ENCODE measurements around the gene CALD1.

CALD1 gene

DNA sequence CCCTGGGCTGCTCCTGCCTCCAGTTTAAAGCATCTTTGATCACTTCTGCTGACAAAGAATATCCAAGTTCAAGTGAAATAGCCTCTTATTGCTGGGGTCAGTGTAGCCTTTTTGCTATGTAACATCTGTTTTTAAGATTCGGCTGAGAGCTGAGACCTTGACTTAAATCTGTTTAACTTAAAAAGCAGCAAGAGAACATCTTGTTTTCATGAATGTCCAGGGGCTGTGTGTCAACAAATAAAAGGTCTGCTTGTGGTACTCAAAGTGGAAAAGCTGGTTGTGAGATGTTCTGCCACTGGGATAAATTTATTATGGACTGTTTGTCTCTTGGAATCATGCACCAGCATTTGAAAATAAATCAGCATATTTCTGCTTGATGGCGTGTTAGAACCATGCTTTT lies 73.2 kb downstream of the CALD1 start:
- H2BK12ac ChIP-seq (ENCODE audit: low read length): no peak overlapping the region
- H4K91ac ChIP-seq (ENCODE audit: low read depth, low read length, poor library complexity): no peak overlapping the region
- H3K27ac ChIP-seq (replicated peaks; ENCODE audit: low read length): no peak overlapping the region
- H3K79me1 ChIP-seq (ENCODE audit: low read depth, low read length): no peaks in the 10 kb centered on the region
- H2AFZ ChIP-seq (ENCODE audit: low read length): no peak overlapping the region
- DNase-seq (ENCODE audit: low spot score): no peak
- no peak overlapping the region for H2AK5ac ChIP-seq (ENCODE audit: low read depth, low read length)
- peaks cover 0 to 3% of the 10 kb centered on the region in 2 donors for H3K4me1 ChIP-seq (ENCODE audit: control insufficient read depth in 2 of 2, insufficient read depth in 1 of 2, low read depth in 1 of 2, low read length in 2 of 2)
- no peaks in the 10 kb centered on the region for H3K9me3 ChIP-seq (replicated peaks in 1 of 2; ENCODE audit: control insufficient read depth in 2 of 2, insufficient read depth in 1 of 2, low read depth in 1 of 2, low read length in 2 of 2)
- H4K8ac ChIP-seq (ENCODE audit: low read depth, low read length): no peak overlapping the region
- H3K14ac ChIP-seq (ENCODE audit: low read length): no peak overlapping the region
- H3K4ac ChIP-seq (ENCODE audit: low read length): no peak overlapping the region
- no CpG with 5 or more reads among the region's 2 CpGs for WGBS, 2 donors (ENCODE audit: extremely low coverage in 2 of 2, insufficient read length in 2 of 2, insufficient replicate concordance in 1 of 2)
- H2BK15ac ChIP-seq (ENCODE audit: low read length): no peak overlapping the region
- H3K36me3 ChIP-seq (replicated peaks in 1 of 2; ENCODE audit: control insufficient read depth in 2 of 2, insufficient read depth in 2 of 2, low read length in 2 of 2): no peaks in the 10 kb centered on the region
- no peaks in the 10 kb centered on the region for H3K27me3 ChIP-seq (ENCODE audit: control insufficient read depth in 3 of 3, insufficient read depth in 3 of 3, low read depth in 1 of 3, low read length in 3 of 3)
- no peak overlapping the region for H3K9ac ChIP-seq (ENCODE audit: low read depth, low read length, poor library complexity)
- no peak overlapping the region for H3K18ac ChIP-seq (ENCODE audit: low read length)
- H2BK5ac ChIP-seq (ENCODE audit: low read length): no peak overlapping the region
- no peak overlapping the region for H3K4me3 ChIP-seq (ENCODE audit: low read length in 2 of 2)
- no peak overlapping the region for H3K23ac ChIP-seq (ENCODE audit: low read depth, low read length, poor library complexity)
- H3K4me2 ChIP-seq (ENCODE audit: insufficient read depth, low read length, poor library complexity, severe bottlenecking): no peak overlapping the region
- no peak overlapping the region for H2BK120ac ChIP-seq (ENCODE audit: low read depth, low read length)

DNA sequence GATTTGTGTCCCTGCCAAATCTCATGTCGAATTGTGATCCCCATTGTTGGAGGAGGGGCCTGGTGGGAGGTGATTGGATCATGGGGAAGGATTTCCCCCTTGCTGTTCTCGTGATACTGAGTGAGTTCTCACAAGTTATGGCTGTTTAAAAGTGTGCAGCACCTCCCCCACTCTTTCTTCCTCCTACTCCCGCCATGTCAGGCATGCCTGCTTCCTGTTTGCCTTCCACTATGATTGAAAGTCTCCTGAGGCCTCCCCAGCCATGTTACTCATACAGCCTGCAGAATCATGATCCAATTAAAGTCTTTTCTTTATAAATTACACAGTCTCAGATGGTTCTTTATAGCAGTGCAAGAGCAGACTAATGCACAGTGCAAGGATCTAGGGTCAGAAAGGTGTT lies 75.4 kb downstream of the CALD1 start:
- no peak overlapping the region for H2BK120ac ChIP-seq (ENCODE audit: low read depth, low read length)
- H2BK15ac ChIP-seq (ENCODE audit: low read length): no peak overlapping the region
- no peak overlapping the region for H2AFZ ChIP-seq (ENCODE audit: low read length)
- no peak overlapping the region for H2BK5ac ChIP-seq (ENCODE audit: low read length)
- peaks cover 0 to 3% of the 10 kb centered on the region in 2 donors for H3K4me1 ChIP-seq (ENCODE audit: control insufficient read depth in 2 of 2, insufficient read depth in 1 of 2, low read depth in 1 of 2, low read length in 2 of 2)
- no peak overlapping the region for H4K91ac ChIP-seq (ENCODE audit: low read depth, low read length, poor library complexity)
- H3K9ac ChIP-seq (ENCODE audit: low read depth, low read length, poor library complexity): no peak overlapping the region
- no CpG with 5 or more reads among the region's 3 CpGs for WGBS, 2 donors (ENCODE audit: extremely low coverage in 2 of 2, insufficient read length in 2 of 2, insufficient replicate concordance in 1 of 2)
- no peak overlapping the region for H2BK12ac ChIP-seq (ENCODE audit: low read length)
- no peak overlapping the region for H3K27ac ChIP-seq (replicated peaks; ENCODE audit: low read length)
- no peak overlapping the region for H2AK5ac ChIP-seq (ENCODE audit: low read depth, low read length)
- H3K27me3 ChIP-seq (ENCODE audit: control insufficient read depth in 3 of 3, insufficient read depth in 3 of 3, low read depth in 1 of 3, low read length in 3 of 3): no peaks in the 10 kb centered on the region
- no peak overlapping the region for H3K18ac ChIP-seq (ENCODE audit: low read length)
- H3K14ac ChIP-seq (ENCODE audit: low read length): no peak overlapping the region
- no peaks in the 10 kb centered on the region for H3K36me3 ChIP-seq (replicated peaks in 1 of 2; ENCODE audit: control insufficient read depth in 2 of 2, insufficient read depth in 2 of 2, low read length in 2 of 2)
- H3K4me3 ChIP-seq (ENCODE audit: low read length in 2 of 2): no peak overlapping the region
- H3K9me3 ChIP-seq (replicated peaks in 1 of 2; ENCODE audit: control insufficient read depth in 2 of 2, insufficient read depth in 1 of 2, low read depth in 1 of 2, low read length in 2 of 2): no peaks in the 10 kb centered on the region
- H3K79me1 ChIP-seq (ENCODE audit: low read depth, low read length): no peaks in the 10 kb centered on the region
- no peak overlapping the region for H3K4me2 ChIP-seq (ENCODE audit: insufficient read depth, low read length, poor library complexity, severe bottlenecking)
- H3K4ac ChIP-seq (ENCODE audit: low read length): no peak overlapping the region
- no peak for DNase-seq (ENCODE audit: low spot score)
- H4K8ac ChIP-seq (ENCODE audit: low read depth, low read length): no peak overlapping the region
- no peak overlapping the region for H3K23ac ChIP-seq (ENCODE audit: low read depth, low read length, poor library complexity)

DNA sequence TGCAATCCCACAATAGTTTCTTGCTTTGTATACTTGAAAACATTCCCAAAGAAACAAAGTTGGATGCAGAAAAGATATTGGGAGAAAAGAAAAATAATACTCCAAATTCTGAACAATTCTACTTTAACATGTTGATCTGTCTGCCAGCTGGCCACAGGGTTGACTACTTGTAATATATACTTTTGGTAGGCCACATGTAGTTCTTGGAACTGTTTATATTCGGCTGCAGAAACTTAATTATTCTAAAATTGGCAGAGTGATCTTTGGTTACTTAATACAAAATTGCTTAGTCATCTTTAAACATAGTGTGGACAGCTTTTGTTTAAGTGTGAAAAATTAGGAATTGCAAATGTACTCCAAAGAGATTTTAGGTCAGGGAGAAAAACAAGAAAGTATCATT lies 76.0 kb downstream of the CALD1 start:
- Histone ChIP-seq H2AFZ (ENCODE audit: low read length) (no peak overlapping the region), H3K4me2 (ENCODE audit: insufficient read depth, low read length, poor library complexity, severe bottlenecking) (no peak overlapping the region), H3K79me1 (ENCODE audit: low read depth, low read length) (no peaks in the 10 kb centered on the region), H3K4me3 (ENCODE audit: low read length in 2 of 2) (no peak overlapping the region), H3K14ac (ENCODE audit: low read length) (no peak overlapping the region), H3K36me3 (replicated peaks in 1 of 2; ENCODE audit: control insufficient read depth in 2 of 2, insufficient read depth in 2 of 2, low read length in 2 of 2) (no peaks in the 10 kb centered on the region), H3K27ac (replicated peaks; ENCODE audit: low read length) (no peak overlapping the region), H4K8ac (ENCODE audit: low read depth, low read length) (no peak overlapping the region), H2BK5ac (ENCODE audit: low read length) (no peak overlapping the region), H4K91ac (ENCODE audit: low read depth, low read length, poor library complexity) (no peak overlapping the region), H3K4me1 (ENCODE audit: control insufficient read depth in 2 of 2, insufficient read depth in 1 of 2, low read depth in 1 of 2, low read length in 2 of 2) (peaks cover 0 to 3% of the 10 kb centered on the region in 2 donors), H3K4ac (ENCODE audit: low read length) (no peak overlapping the region), H2BK120ac (ENCODE audit: low read depth, low read length) (no peak overlapping the region), H2BK12ac (ENCODE audit: low read length) (no peak overlapping the region), H3K9me3 (replicated peaks in 1 of 2; ENCODE audit: control insufficient read depth in 2 of 2, insufficient read depth in 1 of 2, low read depth in 1 of 2, low read length in 2 of 2) (no peaks in the 10 kb centered on the region), H2BK15ac (ENCODE audit: low read length) (no peak overlapping the region), H2AK5ac (ENCODE audit: low read depth, low read length) (no peak overlapping the region), H3K18ac (ENCODE audit: low read length) (no peak overlapping the region), H3K27me3 (ENCODE audit: control insufficient read depth in 3 of 3, insufficient read depth in 3 of 3, low read depth in 1 of 3, low read length in 3 of 3) (no peaks in the 10 kb centered on the region), H3K23ac (ENCODE audit: low read depth, low read length, poor library complexity) (no peak overlapping the region), H3K9ac (ENCODE audit: low read depth, low read length, poor library complexity) (no peak overlapping the region)
- no peak for DNase-seq (ENCODE audit: low spot score)
- no CpG with 5 or more reads among the region's 1 CpG for WGBS, 2 donors (ENCODE audit: extremely low coverage in 2 of 2, insufficient read length in 2 of 2, insufficient replicate concordance in 1 of 2)

DNA sequence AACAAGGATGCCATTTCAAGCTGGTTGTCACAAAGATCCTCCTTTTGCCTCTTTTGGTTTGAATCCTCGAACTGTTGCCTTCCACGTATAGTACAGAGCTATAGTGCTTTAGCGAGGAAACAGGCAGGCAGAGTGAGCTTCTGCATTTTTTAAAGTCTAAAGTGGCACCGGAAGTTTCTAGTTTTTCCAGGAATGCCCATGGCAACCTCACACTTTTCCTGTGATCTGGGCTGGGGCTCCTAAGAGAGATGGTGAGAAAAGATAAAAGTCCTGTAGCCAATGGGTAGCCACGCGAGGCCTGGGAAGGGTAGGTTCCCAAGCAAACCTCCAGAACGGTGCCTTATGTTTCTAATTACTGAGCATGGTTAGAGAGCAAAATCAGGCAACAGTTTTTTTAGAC lies 76.7 kb downstream of the CALD1 start:
- H2AFZ ChIP-seq (ENCODE audit: low read length): no peak overlapping the region
- H2BK120ac ChIP-seq (ENCODE audit: low read depth, low read length): no peak overlapping the region
- H3K23ac ChIP-seq (ENCODE audit: low read depth, low read length, poor library complexity): no peak overlapping the region
- H3K9me3 ChIP-seq (replicated peaks in 1 of 2; ENCODE audit: control insufficient read depth in 2 of 2, insufficient read depth in 1 of 2, low read depth in 1 of 2, low read length in 2 of 2): no peaks in the 10 kb centered on the region
- no peak overlapping the region for H2BK5ac ChIP-seq (ENCODE audit: low read length)
- H2BK12ac ChIP-seq (ENCODE audit: low read length): no peak overlapping the region
- H2AK5ac ChIP-seq (ENCODE audit: low read depth, low read length): no peak overlapping the region
- no peaks in the 10 kb centered on the region for H3K36me3 ChIP-seq (replicated peaks in 1 of 2; ENCODE audit: control insufficient read depth in 2 of 2, insufficient read depth in 2 of 2, low read length in 2 of 2)
- WGBS, 2 donors (ENCODE audit: extremely low coverage in 2 of 2, insufficient read length in 2 of 2, insufficient replicate concordance in 1 of 2): no CpG with 5 or more reads among the region's 7 CpGs
- H3K27me3 ChIP-seq (ENCODE audit: control insufficient read depth in 3 of 3, insufficient read depth in 3 of 3, low read depth in 1 of 3, low read length in 3 of 3): no peaks in the 10 kb centered on the region
- H4K91ac ChIP-seq (ENCODE audit: low read depth, low read length, poor library complexity): no peak overlapping the region
- no peak overlapping the region for H4K8ac ChIP-seq (ENCODE audit: low read depth, low read length)
- H3K27ac ChIP-seq (replicated peaks; ENCODE audit: low read length): no peak overlapping the region
- H3K4me3 ChIP-seq (ENCODE audit: low read length in 2 of 2): no peak overlapping the region
- no peak overlapping the region for H3K18ac ChIP-seq (ENCODE audit: low read length)
- no peak overlapping the region for H3K14ac ChIP-seq (ENCODE audit: low read length)
- no peaks in the 10 kb centered on the region for H3K79me1 ChIP-seq (ENCODE audit: low read depth, low read length)
- no peak overlapping the region for H3K9ac ChIP-seq (ENCODE audit: low read depth, low read length, poor library complexity)
- no peak overlapping the region for H3K4ac ChIP-seq (ENCODE audit: low read length)
- peaks cover 0 to 3% of the 10 kb centered on the region in 2 donors for H3K4me1 ChIP-seq (ENCODE audit: control insufficient read depth in 2 of 2, insufficient read depth in 1 of 2, low read depth in 1 of 2, low read length in 2 of 2)
- no peak overlapping the region for H3K4me2 ChIP-seq (ENCODE audit: insufficient read depth, low read length, poor library complexity, severe bottlenecking)
- H2BK15ac ChIP-seq (ENCODE audit: low read length): no peak overlapping the region
- no peak for DNase-seq (ENCODE audit: low spot score)

All from neuronal stem cell (in vitro differentiated cells).